Activated CD4-positive, alpha-beta T cell treated with anti-CD3 and anti-CD28 coated beads for 36 hours (primary cell): Measurements from ENCODE around the gene MAST1. TPM values are rescaled to one million over a fixed set of nuclear protein-coding genes. Genes with fewer than 3 reads are reported as not detected.

Experiments
- ATAC-seq: fragments of 200-7000 bp; cut with Tn5 transposase; one replicate; pipeline ENCODE4 v1.10.0; 2021; ENCODE audit warnings: mild to moderate bottlenecking, moderate library complexity
- CTCF ChIA-PET: fragments of 350-600 bp; sonication (Branson Sonifier 250); formaldehyde crosslinking; loops from one replicate; lab custom pipeline; 2021; ENCODE audit warnings: antibody characterized with exemption; lab: Charles Lee
- POLR2A ChIA-PET: fragments of 350-600 bp; sonication (Branson Sonifier 250); formaldehyde crosslinking; loops from one replicate; lab custom pipeline; 2021; ENCODE audit warnings: antibody characterized with exemption, inconsistent platforms; lab: Charles Lee
- DNase-seq: peaks from one replicate; pipeline ENCODE4 v3.0.0-alpha.2; 2020
- H3K27ac Mint-ChIP-seq: one replicate; pipeline ENCODE4 v1.8.0; 2021; ENCODE audit warnings: mixed read lengths
- H3K27me3 Mint-ChIP-seq: one replicate; pipeline ENCODE4 v1.8.0; 2021; ENCODE audit warnings: mixed read lengths
- H3K36me3 Mint-ChIP-seq: one replicate; pipeline ENCODE4 v1.8.0; 2021; ENCODE audit warnings: low read depth, mixed read lengths
- H3K4me1 Mint-ChIP-seq: one replicate; pipeline ENCODE4 v1.8.0; 2021; ENCODE audit warnings: mixed read lengths
- H3K4me3 Mint-ChIP-seq: one replicate; pipeline ENCODE4 v1.8.0; 2021; ENCODE audit warnings: mild to moderate bottlenecking, moderate library complexity, mixed read lengths
- H3K9me3 Mint-ChIP-seq: one replicate; pipeline ENCODE4 v1.8.0; 2021; ENCODE audit warnings: low read depth, mixed read lengths
- intact Hi-C, 2 experiments: fragments of 100-400 bp; cut with DNase I in 1 of 2; cut with micrococcal nuclease in 1 of 2; formaldehyde crosslinking; loops; one replicate each; pipeline versions ENCODE4 v1.14.2 to v1.15.1; 2022 to 2024; cut with DNase I, micrococcal nuclease
- total RNA-seq, 2 experiments: library from RNA; stranded (reverse); gene quantifications; one replicate each; pipeline ENCODE4 v1.2.3, GENCODE V29; 2021

MAST1 gene
- total RNA-seq, 2 experiments from 2014 or later: 1.8 to 2.7 TPM

DNA sequence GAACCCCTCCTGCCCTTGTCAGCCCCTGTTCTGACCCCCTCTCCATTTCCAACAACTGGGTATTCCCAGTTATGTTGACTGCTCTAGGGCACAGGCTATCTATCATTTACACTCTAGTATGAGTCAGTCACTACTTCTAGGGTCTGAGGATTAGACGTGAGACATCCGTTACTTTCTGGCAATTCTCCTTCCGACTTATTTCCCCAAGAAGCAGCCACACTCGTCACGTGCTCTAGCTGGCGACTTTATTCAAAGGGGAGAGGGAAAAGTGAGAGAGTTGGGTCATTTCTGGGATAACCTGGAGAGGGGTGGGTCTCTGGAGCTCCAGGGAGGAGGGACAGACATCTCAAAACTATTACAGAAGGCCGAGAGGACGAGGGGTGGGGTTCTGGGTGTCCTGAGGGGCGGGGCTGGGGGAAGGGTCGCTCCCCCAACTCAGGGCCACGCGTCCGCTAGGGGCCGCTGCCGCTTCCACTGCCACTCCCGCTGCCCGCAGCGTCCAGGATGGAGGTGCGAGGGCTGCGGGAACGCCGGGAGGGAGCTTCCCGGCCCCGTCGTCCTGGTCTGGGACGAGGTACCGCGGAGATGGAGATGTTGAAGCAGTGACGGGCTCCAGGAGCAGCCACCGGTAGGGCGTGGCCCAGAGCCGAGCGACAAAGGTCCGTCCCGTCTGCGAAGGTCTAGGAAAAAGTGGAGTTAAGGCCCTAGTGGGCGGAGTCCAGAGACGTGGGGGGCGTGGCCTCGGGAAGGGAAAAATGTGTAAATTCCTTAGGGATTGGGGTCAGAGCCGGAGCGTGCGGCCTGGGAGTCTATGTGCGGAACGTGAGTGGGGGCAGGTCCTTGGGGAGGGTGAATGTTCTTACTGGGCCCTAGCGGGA, 12.8 kb upstream of the MAST1 start:
- H3K27ac Mint-ChIP-seq: no peak overlapping the region
- peak; percentile 65 for DNase-seq
- peak; percentile 50 for ATAC-seq
- intact Hi-C loops: loop anchor here in 1 of 2 experiments (10.0 kb wide), 1 partner anchor 251 kb away; no protein-coding TSS in a partner anchor
- no peaks in the 10 kb centered on the region for H3K36me3 Mint-ChIP-seq
- CTCF ChIA-PET: interaction anchor here (0.5 to 1.6 kb wide), 13 partner anchors 12 to 238 kb away, joined by 3 to 5 read pairs (median 3); partner anchors contain the start of gene RNASEH2A
- POLR2A ChIA-PET: no interaction called here
- peaks cover 35% of the 10 kb centered on the region for H3K27me3 Mint-ChIP-seq
- H3K4me3 Mint-ChIP-seq: no peak overlapping the region
- H3K9me3 Mint-ChIP-seq: peaks cover 7% of the 10 kb centered on the region
- H3K4me1 Mint-ChIP-seq: peaks cover 9% of the 10 kb centered on the region

DNA sequence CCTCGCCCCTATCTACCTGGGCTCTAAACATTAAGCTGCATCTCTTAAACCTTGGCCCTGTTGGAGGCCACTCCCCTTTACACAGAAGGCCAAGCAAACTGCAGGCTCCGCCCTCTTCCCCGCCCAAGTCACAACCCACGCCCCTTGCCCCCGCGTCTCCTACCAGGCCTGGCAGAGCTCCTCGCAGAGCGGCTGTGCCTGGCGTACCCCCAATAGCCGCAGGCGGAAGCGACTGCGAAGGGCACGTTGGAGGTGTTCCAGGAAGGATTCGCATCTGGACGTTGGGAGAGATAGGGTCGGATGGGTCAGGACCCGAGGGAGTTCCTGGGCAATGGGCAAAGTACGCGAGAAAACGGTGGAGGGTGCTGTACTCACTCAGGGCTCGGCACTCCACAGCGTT, 9.8 kb upstream of the MAST1 start:
- peak; percentile 71 for DNase-seq
- peaks cover 19% of the 10 kb centered on the region for H3K4me1 Mint-ChIP-seq
- no peaks in the 10 kb centered on the region for H3K36me3 Mint-ChIP-seq
- peaks cover 56% of the 10 kb centered on the region for H3K27me3 Mint-ChIP-seq
- no peaks in the 10 kb centered on the region for H3K9me3 Mint-ChIP-seq
- ChIA-PET POLR2A (interaction anchor here (0.6 kb wide), 1 partner anchor 22 kb away, joined by 5 read pairs; the partner anchor contains the start of gene RNASEH2A), CTCF (interaction anchor here (1.0 to 2.7 kb wide), 6 partner anchors 9 to 73 kb away, joined by 3 to 13 read pairs (median 4); partner anchors contain the start of gene GCDH)
- intact Hi-C loops: loop anchor here in 1 of 2 experiments (10.0 kb wide), 1 partner anchor 254 kb away; no protein-coding TSS in a partner anchor
- no peak overlapping the region for H3K27ac Mint-ChIP-seq
- H3K4me3 Mint-ChIP-seq: no peak overlapping the region
- ATAC-seq: peak; percentile 69

DNA sequence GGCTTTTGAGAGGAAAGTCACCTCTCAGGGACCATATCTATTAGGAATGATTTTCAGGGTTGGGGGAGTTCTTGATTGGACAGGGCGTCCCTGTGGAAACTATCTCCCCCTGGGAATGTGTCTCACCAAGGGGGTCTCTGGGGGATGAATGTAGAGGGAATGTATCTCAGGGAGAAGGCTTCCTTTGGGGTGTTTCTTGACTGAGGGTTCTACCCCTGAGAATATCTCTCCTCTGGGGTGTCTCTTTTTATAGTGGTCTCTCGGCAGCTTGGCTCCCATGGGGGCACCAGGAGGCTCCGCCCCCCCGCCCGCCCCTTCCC, 4.9 kb upstream of the MAST1 start:
- ChIA-PET CTCF (interaction anchor here (1.4 to 1.5 kb wide), 2 partner anchors 14 to 67 kb away, joined by 4 read pairs; no protein-coding TSS in a partner anchor), POLR2A (no interaction called here)
- Mint-ChIP-seq H3K27me3 (peaks cover 68% of the 10 kb centered on the region), H3K4me1 (peaks cover 23% of the 10 kb centered on the region), H3K9me3 (no peaks in the 10 kb centered on the region), H3K36me3 (no peaks in the 10 kb centered on the region), H3K4me3 (peak overlapping the region; percentile 38), H3K27ac (no peak overlapping the region)
- ATAC-seq (no peak), DNase-seq (no peak)
- intact Hi-C loops: no loop called here

DNA sequence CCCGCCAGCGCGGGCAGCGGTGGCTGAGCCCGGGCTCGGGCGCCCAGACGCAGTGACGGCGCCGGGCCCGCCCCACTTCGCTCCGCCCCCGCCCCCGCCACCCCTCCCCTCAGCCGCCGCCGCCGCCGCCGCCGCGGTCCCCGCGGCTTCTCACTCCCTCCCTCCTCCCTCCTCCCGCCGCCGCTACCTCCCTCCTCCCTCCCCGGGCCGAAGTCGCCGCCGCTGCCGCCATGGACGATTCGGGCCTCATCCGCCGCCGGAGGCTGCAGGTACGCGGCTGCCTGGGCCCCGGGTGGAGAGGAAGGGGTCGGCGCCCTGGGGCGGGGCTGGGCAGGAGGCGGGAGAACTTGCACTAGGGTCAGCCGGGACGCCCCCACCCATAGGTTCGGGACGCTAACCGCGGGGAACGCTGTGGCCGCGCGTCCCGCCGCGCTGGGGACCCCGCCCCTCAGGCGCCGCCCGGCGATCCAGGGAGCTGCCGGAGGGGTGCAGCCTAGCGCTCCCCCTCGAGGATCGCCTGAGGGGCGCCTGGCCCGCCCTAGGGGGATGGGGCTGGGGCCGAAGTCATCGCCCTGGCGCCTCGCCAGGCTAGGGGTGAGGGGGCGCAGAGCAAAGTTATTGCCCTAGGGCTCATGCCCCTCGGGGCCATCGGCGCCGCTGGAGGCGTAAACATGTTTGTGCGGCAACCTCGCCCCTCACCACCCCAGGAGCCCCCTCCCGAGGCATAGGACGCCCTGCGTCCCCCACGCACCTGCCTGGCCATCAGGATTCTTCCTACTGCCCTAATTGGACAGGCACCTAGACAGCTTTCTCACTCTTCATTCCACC, 4.4 kb upstream of the MAST1 start:
- POLR2A ChIA-PET: no interaction called here
- H3K4me3 Mint-ChIP-seq: no peak overlapping the region
- peak; percentile 71 for DNase-seq

DNA sequence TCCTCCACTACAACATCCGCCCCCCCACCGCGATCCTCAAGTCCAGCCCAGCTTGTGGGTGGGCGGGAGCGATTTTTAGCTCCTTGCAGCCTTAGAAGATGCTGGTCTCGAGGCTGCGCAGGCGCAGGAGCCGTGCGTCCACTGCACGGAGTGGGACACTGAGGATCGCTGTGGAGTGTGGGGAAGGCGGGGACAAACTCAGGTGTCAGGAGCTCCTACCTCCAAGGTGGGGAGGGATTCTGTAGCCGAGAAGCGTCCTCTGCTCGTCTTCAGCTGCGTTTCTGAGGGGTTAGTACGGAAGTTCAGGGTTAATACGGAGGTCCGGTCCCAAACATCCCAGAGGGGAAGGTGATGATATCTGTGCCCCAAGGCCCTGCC, 3.8 kb upstream of the MAST1 start, which contains the start of gene RTBDN:
Gene RTBDN (minus strand): TSS at position 14 of the 378 bp plus-strand sequence. CDS start 4,600 bp downstream, outside the sequence.
- ChIA-PET CTCF (interaction anchor here (0.6 to 1.6 kb wide), 6 partner anchors 12 to 551 kb away, joined by 3 to 4 read pairs (median 4); partner anchors contain the start of gene SYCE2), POLR2A (no interaction called here)
- Mint-ChIP-seq H3K9me3 (no peaks in the 10 kb centered on the region), H3K36me3 (no peaks in the 10 kb centered on the region), H3K27me3 (peaks cover 70% of the 10 kb centered on the region), H3K4me1 (peaks cover 30% of the 10 kb centered on the region), H3K27ac (no peak within 1 kb of the TSS), H3K4me3 (no peak within 1 kb of the TSS)
- ATAC-seq: no peak
- DNase-seq: peak; percentile 30
- intact Hi-C loops: loop anchor here in 1 of 2 experiments (2.0 kb wide), 1 partner anchor 264 kb away; no protein-coding TSS in a partner anchor

More for the DNA sequence above, 4.4 kb upstream of the MAST1 start:
- intact Hi-C loops: loop anchor here in 1 of 2 experiments (2.0 kb wide), 1 partner anchor 265 kb away; no protein-coding TSS in a partner anchor
- Mint-ChIP-seq H3K27ac (no peak overlapping the region), H3K4me1 (peaks cover 24% of the 10 kb centered on the region), H3K27me3 (peaks cover 66% of the 10 kb centered on the region), H3K36me3 (no peaks in the 10 kb centered on the region), H3K9me3 (no peaks in the 10 kb centered on the region)
- CTCF ChIA-PET: interaction anchor here (0.6 to 1.6 kb wide), 6 partner anchors 13 to 551 kb away, joined by 3 to 4 read pairs (median 4); partner anchors contain the start of gene SYCE2
- peak; percentile 15 for ATAC-seq

DNA sequence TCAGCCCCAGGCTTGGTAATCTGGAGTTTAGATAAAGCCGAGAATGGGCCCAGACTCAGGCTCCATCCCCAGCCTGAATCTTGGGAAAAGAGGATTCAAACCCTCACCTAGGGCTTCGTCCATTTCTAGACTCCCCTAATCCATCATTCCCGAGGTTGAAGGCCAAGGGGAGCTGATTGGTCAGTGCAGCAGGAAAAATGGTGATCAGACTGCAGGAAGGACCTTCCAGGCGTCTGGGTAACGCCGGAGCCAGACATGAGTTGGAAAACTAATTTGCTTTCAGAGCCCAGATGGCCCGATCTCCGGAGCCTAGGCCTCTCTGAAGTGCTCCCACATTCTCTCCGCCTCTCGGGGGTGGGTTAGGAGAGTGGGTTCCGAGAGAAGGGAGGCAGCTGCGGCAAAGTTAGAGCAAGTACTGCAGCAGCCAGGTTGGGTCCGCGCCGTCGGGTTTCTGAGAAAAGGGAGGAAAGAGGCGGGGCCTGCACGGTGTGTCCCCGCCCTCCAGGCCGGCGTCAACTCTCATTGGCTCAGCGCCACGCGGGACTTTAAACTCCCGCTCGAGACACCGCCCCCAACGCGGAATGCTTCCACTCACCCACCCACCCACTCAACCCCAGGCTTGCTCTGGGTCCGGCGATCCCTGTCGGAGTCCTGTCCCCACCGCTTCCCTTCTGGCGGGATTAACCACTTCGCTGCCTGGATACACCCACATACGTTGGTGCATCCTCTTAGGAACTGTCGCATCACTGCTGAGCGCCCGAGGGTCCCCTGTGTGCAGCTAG, 3.1 kb upstream of the MAST1 start:
- no peak overlapping the region for H3K27ac Mint-ChIP-seq
- intact Hi-C loops: loop anchor here in 1 of 2 experiments (2.0 kb wide), 1 partner anchor 264 kb away; no protein-coding TSS in a partner anchor
- DNase-seq (peak; percentile 64), ATAC-seq (no peak)
- peaks cover 31% of the 10 kb centered on the region for H3K4me1 Mint-ChIP-seq
- peaks cover 70% of the 10 kb centered on the region for H3K27me3 Mint-ChIP-seq
- POLR2A ChIA-PET: no interaction called here
- no peak overlapping the region for H3K4me3 Mint-ChIP-seq
- CTCF ChIA-PET: interaction anchor here (0.7 to 1.6 kb wide), 7 partner anchors 12 to 550 kb away, joined by 3 to 4 read pairs (median 3); partner anchors contain the start of gene SYCE2
- H3K36me3 Mint-ChIP-seq: no peaks in the 10 kb centered on the region
- H3K9me3 Mint-ChIP-seq: no peaks in the 10 kb centered on the region

DNA sequence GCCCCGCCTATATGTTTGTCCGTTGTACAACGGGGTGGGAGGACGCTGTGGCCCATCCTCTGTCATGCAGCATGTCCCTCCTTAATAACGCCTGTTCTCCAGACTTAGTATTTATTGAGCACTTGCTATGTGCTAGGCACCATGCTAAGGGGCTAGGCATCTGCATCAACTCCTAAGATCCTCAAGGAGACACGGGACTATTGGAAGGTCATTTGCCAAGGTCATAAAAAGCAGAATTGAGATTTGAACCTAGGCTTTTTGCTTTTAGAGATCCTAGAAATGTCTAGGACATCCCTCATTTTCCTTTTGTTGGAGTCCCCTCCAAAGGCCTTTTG, 1.8 kb upstream of the MAST1 start:
- H3K9me3 Mint-ChIP-seq: no peaks in the 10 kb centered on the region
- peaks cover 72% of the 10 kb centered on the region for H3K27me3 Mint-ChIP-seq
- H3K27ac Mint-ChIP-seq: no peak overlapping the region
- ATAC-seq: no peak
- intact Hi-C loops: no loop called here
- ChIA-PET POLR2A (interaction anchor here (0.6 kb wide), 1 partner anchor 45 kb away, joined by 3 read pairs; no protein-coding TSS in a partner anchor), CTCF (interaction anchor here (0.8 to 1.8 kb wide), 5 partner anchors 8 to 71 kb away, joined by 3 to 17 read pairs (median 4); no protein-coding TSS in a partner anchor)
- H3K4me1 Mint-ChIP-seq: peaks cover 42% of the 10 kb centered on the region
- H3K36me3 Mint-ChIP-seq: no peaks in the 10 kb centered on the region
- DNase-seq: no peak
- no peak overlapping the region for H3K4me3 Mint-ChIP-seq

DNA sequence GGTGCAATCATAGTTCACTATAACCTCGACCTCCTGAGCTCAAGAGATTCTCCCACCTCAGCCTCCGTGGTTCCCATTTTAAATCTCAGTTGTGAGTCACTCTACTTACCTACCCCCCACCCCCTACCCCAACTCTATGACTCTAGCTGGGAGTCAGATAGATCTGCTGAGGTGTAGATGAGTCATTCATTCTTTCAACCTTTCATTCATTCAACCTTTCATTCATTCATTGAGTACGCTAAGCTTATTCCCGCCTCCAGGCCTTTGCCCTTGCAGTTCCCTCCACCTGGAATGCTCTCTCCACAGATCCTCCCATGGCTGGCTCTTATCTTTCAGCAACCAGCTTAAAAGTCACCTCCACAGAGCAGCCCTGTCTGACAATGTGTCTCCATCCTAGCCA, 1.1 kb upstream of the MAST1 start:
- Mint-ChIP-seq H3K36me3 (no peaks in the 10 kb centered on the region), H3K4me3 (no peak overlapping the region), H3K9me3 (no peaks in the 10 kb centered on the region), H3K27ac (no peak overlapping the region), H3K4me1 (peaks cover 41% of the 10 kb centered on the region), H3K27me3 (peaks cover 71% of the 10 kb centered on the region)
- no peak for ATAC-seq
- CTCF ChIA-PET: interaction anchor here (0.5 to 1.8 kb wide), 9 partner anchors 9 to 342 kb away, joined by 3 to 17 read pairs (median 4); no protein-coding TSS in a partner anchor
- intact Hi-C loops: no loop called here
- POLR2A ChIA-PET: interaction anchor here (0.6 kb wide), 1 partner anchor 45 kb away, joined by 3 read pairs; no protein-coding TSS in a partner anchor
- peak; percentile 43 for DNase-seq

DNA sequence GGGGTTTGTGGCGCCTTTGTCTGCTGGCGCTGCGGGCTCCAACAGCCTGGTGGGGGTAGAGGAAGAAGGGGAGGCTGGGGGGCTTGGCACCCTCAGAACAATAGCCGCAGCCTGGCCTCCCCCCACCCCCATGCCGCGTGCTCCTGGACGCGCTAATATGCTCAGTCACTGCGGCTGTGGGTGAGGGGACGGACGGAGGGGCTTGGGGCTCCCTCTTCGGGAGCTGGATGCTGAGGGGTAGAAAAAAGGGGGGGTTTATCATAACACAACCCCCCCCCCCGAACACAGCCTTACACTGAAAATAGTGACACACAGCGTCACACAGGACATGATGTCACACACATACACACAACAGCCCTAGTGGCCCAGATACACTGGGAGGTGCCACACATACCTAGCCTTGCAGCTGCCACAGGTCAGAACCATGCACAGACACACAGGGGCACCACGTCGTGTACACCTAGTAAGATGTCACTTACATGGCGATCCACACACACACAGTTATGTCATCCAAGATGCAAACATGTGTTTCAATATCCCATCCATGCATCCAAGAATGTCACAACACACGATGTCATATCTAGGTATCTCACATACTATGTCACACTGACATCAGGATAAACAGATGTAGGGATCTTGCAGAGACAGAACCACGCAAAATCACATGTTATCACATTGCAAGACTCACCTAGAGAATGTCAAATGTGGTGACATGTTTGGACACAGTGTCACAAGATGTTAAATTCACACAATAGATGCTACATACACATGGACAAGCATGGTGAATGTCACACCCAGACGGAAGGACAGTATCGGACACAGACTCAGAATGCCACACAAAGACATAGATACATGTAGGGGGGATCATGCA, 806 bp downstream of the MAST1 start:
- Mint-ChIP-seq H3K27me3 (peaks cover 69% of the 10 kb centered on the region), H3K9me3 (no peaks in the 10 kb centered on the region), H3K4me1 (peaks cover 33% of the 10 kb centered on the region), H3K36me3 (no peaks in the 10 kb centered on the region), H3K4me3 (peak overlapping the region; percentile 57), H3K27ac (no peak overlapping the region)
- POLR2A ChIA-PET: no interaction called here
- intact Hi-C loops: loop anchor here in 1 of 2 experiments (2.0 kb wide), 1 partner anchor 64 kb away; the partner anchor contains the start of gene HOOK2
- ATAC-seq (peak; percentile 45), DNase-seq (peak; percentile 59)
- CTCF ChIA-PET: interaction anchor here (0.6 to 1.3 kb wide), 3 partner anchors 9 to 356 kb away, joined by 3 to 6 read pairs (median 4); no protein-coding TSS in a partner anchor
